ENCODE data around the gene WFDC9.
"Not testable (repeated sequence)": the region's sequence is repeated elsewhere in the genome, so short reads cannot be mapped to it uniquely, and the experiment has no call there.

Gene WFDC9

DNA sequence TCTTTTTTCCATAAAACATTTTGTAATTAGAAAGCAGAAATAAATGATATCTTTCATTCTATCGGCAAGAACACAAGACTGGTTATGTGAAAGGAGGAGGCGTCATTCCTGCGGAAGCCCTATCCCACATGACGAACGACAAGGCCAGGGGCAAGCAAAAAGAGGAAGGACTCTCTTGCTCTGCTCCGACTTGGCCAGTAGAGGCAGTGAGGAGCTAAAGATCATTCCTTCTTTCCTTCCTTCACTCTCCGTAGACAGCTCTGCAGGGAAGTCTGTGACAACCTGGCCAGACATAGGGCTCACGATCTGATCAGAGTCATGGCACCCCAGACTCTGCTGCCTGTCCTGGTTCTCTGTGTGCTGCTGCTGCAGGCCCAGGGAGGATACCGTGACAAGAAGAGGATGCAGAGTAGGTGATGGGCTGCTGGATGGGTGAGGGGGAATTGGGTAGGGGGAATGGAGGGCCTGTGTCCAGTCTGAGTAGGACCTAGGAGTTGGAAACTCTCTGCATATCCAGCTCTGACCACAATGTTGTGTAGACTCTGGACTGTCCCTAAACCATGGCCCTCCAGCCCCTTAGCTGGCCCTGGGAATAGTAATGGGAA is 1.5 kb downstream of the WFDC9 start, which contains the start of gene WFDC10A:
Gene WFDC10A, plus strand, starts transcription at position 244 of the 605 bp plus-strand sequence. Its CDS starts 75 bp downstream, at position 319.
- Histone ChIP-seq H3K4me1 (ENCODE audit: insufficient read depth, low read length) (no peaks in the 10 kb centered on the region), H3K4me3 (ENCODE audit: low read length) (no peak within 1 kb of the TSS), H3K9me3 (ENCODE audit: low read length) (no peaks in the 10 kb centered on the region), H3K27me3 (ENCODE audit: insufficient read depth, low read length) (peaks cover 14% of the 10 kb centered on the region), H2AFZ (ENCODE audit: low read depth, low read length) (no peak within 1 kb of the TSS), H3K36me3 (ENCODE audit: insufficient read depth, low read length) (no peaks in the 10 kb centered on the region)

DNA sequence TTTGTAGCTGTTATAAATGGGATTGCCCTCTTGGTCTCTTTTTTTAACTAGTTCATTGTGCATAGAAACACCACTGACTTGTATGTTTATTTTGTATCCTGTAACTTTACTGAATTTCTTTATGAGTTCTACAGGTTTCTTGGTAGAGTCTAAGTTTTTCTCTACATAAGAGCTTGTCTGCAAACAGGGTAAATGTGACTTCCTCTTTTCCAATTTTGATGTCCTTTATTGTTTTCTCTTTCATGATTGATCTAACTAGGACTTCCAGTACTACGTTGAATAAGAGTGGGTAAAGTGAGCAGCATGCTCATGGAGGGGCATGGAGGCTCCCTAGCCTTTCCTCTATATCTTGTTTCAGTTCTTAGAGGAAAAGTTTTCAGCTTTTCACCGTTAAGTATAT is 4.5 kb downstream of the WFDC9 start:
- Histone ChIP-seq H3K27me3 (ENCODE audit: insufficient read depth, low read length) (peaks cover 14% of the 10 kb centered on the region), H3K4me1 (ENCODE audit: insufficient read depth, low read length) (no peaks in the 10 kb centered on the region), H2AFZ (ENCODE audit: low read depth, low read length) (no peak overlapping the region)

DNA sequence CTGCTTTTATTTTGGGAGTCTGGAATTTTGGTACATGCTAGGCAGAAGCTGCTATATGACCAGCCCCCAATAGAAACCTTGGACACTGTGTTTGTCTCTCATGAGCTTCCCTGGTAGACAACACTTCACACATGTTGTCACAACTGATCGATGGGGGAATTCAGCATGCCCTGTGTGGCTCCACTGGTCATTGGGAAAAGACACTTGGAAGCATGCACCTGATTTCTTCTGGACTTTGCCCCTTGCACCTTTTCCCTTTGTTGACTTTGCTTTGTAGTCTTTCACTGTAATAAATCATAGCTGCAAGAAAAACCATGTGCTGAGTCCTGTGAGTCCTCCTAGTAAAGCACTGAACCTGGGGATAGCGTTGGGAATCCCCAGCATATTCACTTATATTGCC is 9.5 kb downstream of the WFDC9 start:
- no peaks in the 10 kb centered on the region for H3K36me3 ChIP-seq (ENCODE audit: insufficient read depth, low read length)
- peaks cover 2% of the 10 kb centered on the region for H3K27me3 ChIP-seq (ENCODE audit: insufficient read depth, low read length)
- H3K4me1 ChIP-seq (ENCODE audit: insufficient read depth, low read length) = no peaks in the 10 kb centered on the region

More for the DNA sequence above, 4.5 kb downstream of the WFDC9 start:
- H3K9me3 ChIP-seq (ENCODE audit: low read length) = no peaks in the 10 kb centered on the region
- no peaks in the 10 kb centered on the region for H3K36me3 ChIP-seq (ENCODE audit: insufficient read depth, low read length)
- no peak overlapping the region for H3K4me3 ChIP-seq (ENCODE audit: low read length)

DNA sequence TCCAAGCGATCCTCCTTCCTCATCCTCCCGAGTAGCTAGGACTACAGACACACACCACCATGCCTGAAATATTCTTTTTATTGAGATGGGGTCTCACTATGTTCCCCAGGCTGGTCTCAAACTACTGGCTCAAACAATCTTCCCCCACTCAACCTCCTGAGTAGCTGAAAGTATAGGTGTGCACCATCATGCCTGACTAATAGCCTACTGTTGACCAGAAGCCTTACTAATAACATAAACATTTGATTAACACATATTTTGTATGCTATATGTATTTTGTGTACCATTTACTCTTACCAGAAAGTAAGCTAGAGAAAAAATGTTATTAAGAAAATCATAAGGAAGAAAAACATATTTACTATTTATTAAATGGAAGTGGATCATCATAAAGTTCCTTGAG is 13.5 kb downstream of the WFDC9 start:
- Histone ChIP-seq H3K4me3 (ENCODE audit: low read length) (no peak overlapping the region), H3K36me3 (ENCODE audit: insufficient read depth, low read length) (no peaks in the 10 kb centered on the region), H3K9me3 (ENCODE audit: low read length) (no peaks in the 10 kb centered on the region), H3K27me3 (ENCODE audit: insufficient read depth, low read length) (no peaks in the 10 kb centered on the region), H2AFZ (ENCODE audit: low read depth, low read length) (no peak overlapping the region), H3K4me1 (ENCODE audit: insufficient read depth, low read length) (no peaks in the 10 kb centered on the region)

More for the DNA sequence above, 9.5 kb downstream of the WFDC9 start:
- H2AFZ ChIP-seq (ENCODE audit: low read depth, low read length) = no peak overlapping the region
- H3K4me3 ChIP-seq (ENCODE audit: low read length) = no peak overlapping the region
- H3K9me3 ChIP-seq (ENCODE audit: low read length) = no peaks in the 10 kb centered on the region

DNA sequence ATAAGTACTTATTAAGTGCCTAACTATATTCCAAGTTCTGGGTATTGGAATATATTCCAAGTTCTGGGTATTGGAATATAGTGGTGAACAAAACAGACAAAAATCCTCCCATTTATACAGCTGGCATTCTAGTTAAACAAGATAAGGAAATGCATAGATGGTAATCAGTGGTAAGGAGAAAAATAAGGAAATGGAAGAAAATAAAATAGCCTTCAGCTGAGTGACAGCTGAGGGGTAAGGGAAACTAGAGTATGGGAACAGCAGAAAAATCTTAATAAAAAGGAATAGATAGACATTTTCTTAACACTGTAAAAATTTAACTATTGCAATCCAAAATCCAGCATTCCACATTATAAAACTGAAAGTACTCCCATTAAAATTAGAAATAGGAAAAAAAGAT is 18.8 kb downstream of the WFDC9 start:
- no peak overlapping the region for H3K4me3 ChIP-seq (ENCODE audit: low read length)
- H3K9me3 ChIP-seq (ENCODE audit: low read length) = no peaks in the 10 kb centered on the region
- no peaks in the 10 kb centered on the region for H3K36me3 ChIP-seq (ENCODE audit: insufficient read depth, low read length)
- no peaks in the 10 kb centered on the region for H3K27me3 ChIP-seq (ENCODE audit: insufficient read depth, low read length)
- H3K4me1 ChIP-seq (ENCODE audit: insufficient read depth, low read length) = no peaks in the 10 kb centered on the region
- no peak overlapping the region for H2AFZ ChIP-seq (ENCODE audit: low read depth, low read length)

DNA sequence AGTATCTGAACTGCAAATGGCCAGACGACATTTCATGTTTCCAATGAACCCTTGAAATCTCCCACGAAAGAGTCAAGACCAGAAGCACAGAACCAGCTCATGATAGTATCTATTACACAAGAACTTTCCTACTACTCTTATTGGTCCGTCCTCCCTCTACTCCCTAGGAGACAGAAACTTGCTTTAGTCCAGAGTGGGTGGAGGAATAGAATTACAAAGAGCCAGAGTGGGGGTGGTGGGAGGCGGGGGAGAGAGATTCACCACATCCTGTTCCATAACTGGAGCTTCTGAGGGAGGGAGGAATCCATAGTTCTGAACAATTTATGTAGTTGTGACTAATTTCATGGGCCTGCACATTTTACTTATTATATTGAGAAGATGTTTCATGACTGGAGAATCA is 20.0 kb downstream of the WFDC9 start:
- H3K36me3 ChIP-seq (ENCODE audit: insufficient read depth, low read length) = no peaks in the 10 kb centered on the region
- no peaks in the 10 kb centered on the region for H3K27me3 ChIP-seq (ENCODE audit: insufficient read depth, low read length)
- no peaks in the 10 kb centered on the region for H3K4me1 ChIP-seq (ENCODE audit: insufficient read depth, low read length)
- H2AFZ ChIP-seq (ENCODE audit: low read depth, low read length) = no peak overlapping the region
- H3K4me3 ChIP-seq (ENCODE audit: low read length) = no peak overlapping the region
- no peaks in the 10 kb centered on the region for H3K9me3 ChIP-seq (ENCODE audit: low read length)

DNA sequence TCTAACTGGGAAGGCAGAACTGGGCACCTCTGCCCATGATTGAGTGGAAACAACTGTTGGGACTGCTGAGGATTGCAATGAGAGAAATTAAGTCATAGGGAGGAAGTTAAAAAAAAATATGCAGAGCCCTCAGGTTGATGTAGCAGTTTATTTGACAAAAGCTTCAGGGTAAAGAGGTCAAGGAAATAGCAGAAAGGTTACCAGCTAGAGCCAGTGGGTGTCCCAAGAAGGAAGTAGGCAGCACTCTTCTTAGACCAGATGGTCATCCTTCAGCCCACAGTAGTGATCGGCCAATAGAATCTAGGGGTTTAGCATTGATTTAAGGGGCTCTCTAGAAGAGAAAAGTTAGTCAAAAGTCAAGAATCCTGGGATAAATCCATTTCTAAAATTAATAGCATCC is 23.3 kb downstream of the WFDC9 start:
- Histone ChIP-seq H3K4me1 (ENCODE audit: insufficient read depth, low read length) (no peaks in the 10 kb centered on the region), H3K36me3 (ENCODE audit: insufficient read depth, low read length) (no peaks in the 10 kb centered on the region), H3K4me3 (ENCODE audit: low read length) (no peak overlapping the region), H2AFZ (ENCODE audit: low read depth, low read length) (no peak overlapping the region), H3K9me3 (ENCODE audit: low read length) (no peaks in the 10 kb centered on the region), H3K27me3 (ENCODE audit: insufficient read depth, low read length) (no peaks in the 10 kb centered on the region)

DNA sequence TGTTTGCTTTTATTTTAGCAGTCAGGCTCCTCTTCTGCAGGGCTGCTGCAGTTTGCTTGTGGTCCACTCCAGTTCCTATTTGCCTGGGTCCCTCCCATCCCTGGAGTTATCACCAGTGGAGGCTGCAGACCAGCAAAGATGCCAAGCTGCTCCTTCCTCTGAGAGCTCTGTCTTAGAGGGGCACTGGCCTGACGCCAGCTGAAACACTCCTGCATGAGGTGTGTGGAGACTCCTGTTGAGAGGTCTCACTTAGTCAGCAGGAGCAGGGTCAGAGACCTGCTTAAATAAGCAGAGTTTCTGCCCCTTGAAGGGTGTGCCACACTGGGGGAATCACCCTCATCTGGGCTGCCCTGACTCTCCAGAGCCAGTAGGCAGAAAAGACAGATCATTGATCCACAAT is 35.8 kb downstream of the WFDC9 start:
- H3K4me1 ChIP-seq (ENCODE audit: insufficient read depth, low read length) = no peaks in the 10 kb centered on the region
- no peak overlapping the region for H3K4me3 ChIP-seq (ENCODE audit: low read length)
- H3K36me3 ChIP-seq (ENCODE audit: insufficient read depth, low read length) = no peaks in the 10 kb centered on the region
- H2AFZ ChIP-seq (ENCODE audit: low read depth, low read length) = no peak overlapping the region
- H3K27me3 ChIP-seq (ENCODE audit: insufficient read depth, low read length) = peaks cover 5% of the 10 kb centered on the region
- no peaks in the 10 kb centered on the region for H3K9me3 ChIP-seq (ENCODE audit: low read length)

DNA sequence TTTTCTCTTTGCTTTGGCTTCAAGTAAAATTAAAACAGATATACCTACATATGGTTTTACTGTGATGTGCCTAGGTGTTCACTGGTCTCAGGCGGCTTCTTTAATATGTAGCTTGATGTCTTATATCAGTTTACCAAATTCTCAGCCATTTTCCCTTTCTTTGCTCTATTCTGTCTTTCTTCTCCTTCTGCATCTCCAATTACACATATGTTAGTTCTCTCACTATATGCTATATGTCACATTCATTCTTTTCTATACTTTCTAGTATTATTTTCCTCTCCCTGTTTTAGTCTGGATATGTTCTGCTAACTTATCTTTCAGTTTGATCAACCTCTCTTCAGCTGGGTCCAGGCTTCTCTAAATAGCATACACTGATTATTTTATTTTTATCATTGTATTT is 37.6 kb downstream of the WFDC9 start:
- H3K4me3 ChIP-seq (ENCODE audit: low read length) = no peak overlapping the region
- no peak overlapping the region for H2AFZ ChIP-seq (ENCODE audit: low read depth, low read length)
- H3K4me1 ChIP-seq (ENCODE audit: insufficient read depth, low read length) = no peaks in the 10 kb centered on the region

DNA sequence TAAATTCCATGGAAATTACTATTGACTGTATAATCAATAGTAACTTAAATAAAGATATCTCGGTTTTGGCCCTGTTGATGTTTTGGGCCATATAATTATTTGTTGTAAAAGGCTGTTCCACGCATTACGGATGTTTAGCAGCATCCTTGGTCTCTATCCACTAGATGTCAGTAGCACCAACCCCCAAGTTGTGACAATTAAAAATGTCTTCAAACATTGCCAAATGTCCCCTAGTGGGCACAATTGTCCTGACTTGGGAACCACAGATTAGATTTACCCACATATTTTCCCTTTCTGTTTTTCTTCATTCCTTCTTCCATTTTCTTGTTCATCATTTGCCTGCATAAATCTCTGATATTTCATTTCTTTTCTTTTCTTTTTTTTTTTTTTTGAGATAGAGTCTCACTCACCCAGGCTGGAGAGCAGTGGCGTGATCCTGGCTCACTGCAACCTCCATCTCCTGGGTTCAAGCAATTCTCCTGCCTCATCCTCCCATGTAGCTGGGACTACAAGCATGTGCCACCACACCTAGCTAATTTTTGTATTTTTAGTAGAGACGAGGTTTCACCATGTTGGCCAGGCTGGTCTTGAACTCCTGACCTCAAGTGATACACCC is 38.4 kb downstream of the WFDC9 start:
- H3K9me3 ChIP-seq (ENCODE audit: low read length) = no peaks in the 10 kb centered on the region
- H3K27me3 ChIP-seq (ENCODE audit: insufficient read depth, low read length) = no peaks in the 10 kb centered on the region
- no peaks in the 10 kb centered on the region for H3K4me1 ChIP-seq (ENCODE audit: insufficient read depth, low read length)
- no peak overlapping the region for H3K4me3 ChIP-seq (ENCODE audit: low read length)
- no peak overlapping the region for H2AFZ ChIP-seq (ENCODE audit: low read depth, low read length)
- H3K36me3 ChIP-seq (ENCODE audit: insufficient read depth, low read length) = no peaks in the 10 kb centered on the region

More for the DNA sequence above, 37.6 kb downstream of the WFDC9 start:
- Histone ChIP-seq H3K36me3 (ENCODE audit: insufficient read depth, low read length) (no peaks in the 10 kb centered on the region), H3K9me3 (ENCODE audit: low read length) (no peaks in the 10 kb centered on the region), H3K27me3 (ENCODE audit: insufficient read depth, low read length) (peaks cover 5% of the 10 kb centered on the region)

DNA sequence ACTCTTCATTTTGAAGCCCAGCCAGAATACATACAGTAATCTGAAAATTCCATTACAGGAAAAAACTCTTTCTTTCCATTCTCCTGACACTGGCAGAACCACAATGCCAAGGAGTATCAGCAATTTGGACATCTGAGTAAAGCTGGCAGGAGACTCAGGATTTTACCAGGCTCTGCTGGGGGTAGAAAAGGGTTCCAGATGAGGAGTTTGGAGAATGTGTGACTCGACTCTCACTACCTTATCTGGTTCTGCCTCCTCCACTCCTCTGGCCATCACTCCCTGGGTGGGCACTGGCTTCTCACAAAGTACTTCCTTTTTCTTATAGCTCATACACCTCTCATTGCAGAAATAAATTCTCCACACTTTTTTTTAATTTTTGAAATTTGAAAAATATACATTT is 41.4 kb downstream of the WFDC9 start:
- Histone ChIP-seq H3K36me3 (ENCODE audit: insufficient read depth, low read length) (no peaks in the 10 kb centered on the region), H3K4me1 (ENCODE audit: insufficient read depth, low read length) (no peaks in the 10 kb centered on the region), H3K9me3 (ENCODE audit: low read length) (no peaks in the 10 kb centered on the region), H2AFZ (ENCODE audit: low read depth, low read length) (no peak overlapping the region), H3K27me3 (ENCODE audit: insufficient read depth, low read length) (no peaks in the 10 kb centered on the region), H3K4me3 (ENCODE audit: low read length) (no peak overlapping the region)

DNA sequence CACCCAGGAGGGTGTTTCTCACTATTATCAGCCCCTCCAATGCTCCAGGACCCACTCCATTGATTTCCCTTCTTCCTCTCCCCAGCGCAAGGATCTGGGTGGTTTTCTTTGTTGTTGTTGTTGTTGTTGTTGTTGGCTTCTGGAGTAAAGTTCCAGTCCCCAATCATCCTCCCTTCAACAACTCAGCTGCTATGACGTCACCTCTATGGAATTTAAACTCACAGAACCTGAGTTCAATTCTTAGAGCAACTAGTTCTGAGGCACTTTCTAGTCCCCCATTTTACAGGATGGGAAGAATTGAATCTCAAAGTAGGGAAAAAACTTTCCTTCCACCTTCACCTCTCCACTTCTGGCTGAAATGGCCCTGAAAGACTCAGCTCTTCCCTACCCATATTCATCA is 42.3 kb downstream of the WFDC9 start:
- Histone ChIP-seq H3K9me3 (ENCODE audit: low read length) (no peaks in the 10 kb centered on the region), H3K4me1 (ENCODE audit: insufficient read depth, low read length) (no peaks in the 10 kb centered on the region), H3K4me3 (ENCODE audit: low read length) (no peak overlapping the region), H3K27me3 (ENCODE audit: insufficient read depth, low read length) (no peaks in the 10 kb centered on the region), H2AFZ (ENCODE audit: low read depth, low read length) (no peak overlapping the region), H3K36me3 (ENCODE audit: insufficient read depth, low read length) (no peaks in the 10 kb centered on the region)

DNA sequence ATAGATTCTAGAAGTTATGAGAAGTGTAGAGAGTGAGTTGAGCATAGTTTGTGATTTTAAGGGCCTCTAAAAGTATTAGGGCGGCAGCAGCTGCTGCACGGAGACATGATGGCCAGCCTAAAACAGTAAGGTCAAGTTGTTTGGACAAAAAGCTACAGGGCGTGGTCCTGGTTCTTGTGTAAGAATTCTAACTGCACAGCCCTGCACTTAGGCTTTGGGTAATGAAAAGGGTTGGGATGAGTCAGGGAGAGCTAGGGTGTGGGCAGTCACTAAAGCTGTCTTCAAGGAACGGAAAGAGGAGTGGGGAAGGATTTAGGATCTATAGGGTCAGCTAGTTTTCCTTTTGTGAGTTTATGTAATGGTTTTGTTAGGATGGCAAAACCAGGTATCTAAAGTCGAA is 45.1 kb downstream of the WFDC9 start:
- not testable (repeated sequence) for H3K27me3 ChIP-seq (ENCODE audit: insufficient read depth, low read length); H2AFZ ChIP-seq (ENCODE audit: low read depth, low read length); H3K36me3 ChIP-seq (ENCODE audit: insufficient read depth, low read length); H3K4me3 ChIP-seq (ENCODE audit: low read length); H3K4me1 ChIP-seq (ENCODE audit: insufficient read depth, low read length); H3K9me3 ChIP-seq (ENCODE audit: low read length)

DNA sequence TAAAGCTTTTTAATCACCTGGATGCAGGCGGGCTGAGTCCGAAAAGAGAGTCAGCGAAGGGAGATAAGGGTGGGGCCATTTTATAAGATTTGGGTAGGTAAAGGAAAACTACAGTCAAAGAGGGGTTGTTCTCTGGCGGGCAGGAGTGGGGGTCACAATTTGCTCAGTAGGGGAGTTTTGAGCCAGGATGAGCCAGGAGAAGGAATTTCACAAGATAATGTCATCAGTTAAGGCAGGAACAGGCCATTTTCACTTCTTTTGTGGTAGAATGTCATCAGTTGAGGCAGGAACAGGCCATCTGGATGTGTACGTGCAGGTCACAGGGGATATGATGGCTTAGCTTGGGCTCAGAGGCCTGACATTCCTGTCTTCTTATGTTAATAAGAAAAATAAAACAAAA is 46.8 kb downstream of the WFDC9 start:
- H3K36me3 ChIP-seq (ENCODE audit: insufficient read depth, low read length); H3K9me3 ChIP-seq (ENCODE audit: low read length); H3K4me3 ChIP-seq (ENCODE audit: low read length); H3K4me1 ChIP-seq (ENCODE audit: insufficient read depth, low read length); H2AFZ ChIP-seq (ENCODE audit: low read depth, low read length); H3K27me3 ChIP-seq (ENCODE audit: insufficient read depth, low read length): not testable (repeated sequence)
